GM19372 (cell line): ENCODE data around the gene CD164L2.

Experiments
- ATAC-seq: cut with Tn5 transposase; IDR thresholded peaks from one replicate; pipeline ENCODE4 v1.9.1; 2021; ENCODE audit warnings: mild to moderate bottlenecking, low read depth, moderate library complexity; ENCODE audit not compliant: unreplicated experiment

Gene CD164L2

GRCh38 chr1:27330786-27331185 lies 52.3 kb downstream of the CD164L2 start:
- no peak for ATAC-seq
